Activated naive CD8-positive, alpha-beta T cell treated with anti-CD3 and anti-CD28 coated beads, Interleukin-2, amount 10 ng/mL, durations not matched to agents 7 days and 5 days (primary cell): ENCODE results near the gene PUS1. TPM values are rescaled to one million over a fixed set of nuclear protein-coding genes. Genes with fewer than 3 reads are reported as not detected.

ENCODE experiments used
- ATAC-seq: fragments of 150-1000 bp; cut with Tn5 transposase; one replicate; pipeline ENCODE4 v1.10.0; 2021; ENCODE audit warnings: low read depth, moderate library complexity
- POLR2A ChIA-PET: fragments of 350-600 bp; sonication (Branson Sonifier 250); formaldehyde crosslinking; loops from one replicate; lab custom pipeline; 2021; ENCODE audit warnings: antibody characterized with exemption; lab: Charles Lee
- DNase-seq: peaks from one replicate; pipeline ENCODE4 v3.0.0; 2021
- H3K27ac Mint-ChIP-seq: one replicate; pipeline ENCODE4 v1.8.0; 2022; ENCODE audit warnings: mild to moderate bottlenecking, mixed read lengths
- H3K27me3 Mint-ChIP-seq: one replicate; pipeline ENCODE4 v1.8.0; 2022; ENCODE audit warnings: mild to moderate bottlenecking, moderate library complexity, mixed read lengths
- H3K36me3 Mint-ChIP-seq: one replicate; pipeline ENCODE4 v1.8.0; 2021; ENCODE audit warnings: mild to moderate bottlenecking, mixed read lengths
- H3K4me1 Mint-ChIP-seq: one replicate; pipeline ENCODE4 v1.8.0; 2021; ENCODE audit warnings: mixed read lengths
- H3K4me3 Mint-ChIP-seq: one replicate; pipeline ENCODE4 v1.8.0; 2022; ENCODE audit warnings: mild to moderate bottlenecking, moderate library complexity, mixed read lengths
- H3K9me3 Mint-ChIP-seq: one replicate; pipeline ENCODE4 v1.8.0; 2021; ENCODE audit warnings: mixed read lengths
- total RNA-seq, 2 experiments: library from RNA; stranded (reverse); gene quantifications; one replicate each; pipeline ENCODE4 v1.2.3, GENCODE V29; 2021

PUS1 gene
- total RNA-seq, 2 experiments from 2014 or later = 45.3 to 48.6 TPM

DNA sequence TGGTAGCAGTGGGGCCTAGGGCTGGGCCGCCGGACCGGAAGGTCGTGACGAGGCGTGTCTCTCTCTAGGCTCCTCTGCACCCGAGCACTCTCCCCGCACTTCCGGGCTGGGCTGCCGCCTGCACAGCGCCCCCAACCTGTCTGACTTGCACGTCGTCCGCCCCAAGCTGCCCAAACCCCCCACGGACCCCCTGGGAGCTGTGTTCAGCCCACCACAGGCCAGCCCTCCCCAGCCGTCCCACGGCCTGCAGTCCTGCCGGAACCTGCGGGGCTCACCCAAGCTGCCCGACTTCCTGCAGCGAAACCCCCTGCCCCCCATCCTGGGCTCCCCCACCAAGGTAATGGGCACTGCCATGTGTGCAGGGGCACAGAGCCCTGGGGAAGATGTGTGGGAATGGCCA is 13.3 kb upstream of the PUS1 start:
- POLR2A ChIA-PET = no interaction called here
- ATAC-seq (no peak), DNase-seq (no peak)
- Mint-ChIP-seq H3K27me3 (no peaks in the 10 kb centered on the region), H3K4me3 (no peak overlapping the region), H3K9me3 (no peaks in the 10 kb centered on the region), H3K27ac (no peak overlapping the region), H3K4me1 (no peaks in the 10 kb centered on the region), H3K36me3 (no peaks in the 10 kb centered on the region)

DNA sequence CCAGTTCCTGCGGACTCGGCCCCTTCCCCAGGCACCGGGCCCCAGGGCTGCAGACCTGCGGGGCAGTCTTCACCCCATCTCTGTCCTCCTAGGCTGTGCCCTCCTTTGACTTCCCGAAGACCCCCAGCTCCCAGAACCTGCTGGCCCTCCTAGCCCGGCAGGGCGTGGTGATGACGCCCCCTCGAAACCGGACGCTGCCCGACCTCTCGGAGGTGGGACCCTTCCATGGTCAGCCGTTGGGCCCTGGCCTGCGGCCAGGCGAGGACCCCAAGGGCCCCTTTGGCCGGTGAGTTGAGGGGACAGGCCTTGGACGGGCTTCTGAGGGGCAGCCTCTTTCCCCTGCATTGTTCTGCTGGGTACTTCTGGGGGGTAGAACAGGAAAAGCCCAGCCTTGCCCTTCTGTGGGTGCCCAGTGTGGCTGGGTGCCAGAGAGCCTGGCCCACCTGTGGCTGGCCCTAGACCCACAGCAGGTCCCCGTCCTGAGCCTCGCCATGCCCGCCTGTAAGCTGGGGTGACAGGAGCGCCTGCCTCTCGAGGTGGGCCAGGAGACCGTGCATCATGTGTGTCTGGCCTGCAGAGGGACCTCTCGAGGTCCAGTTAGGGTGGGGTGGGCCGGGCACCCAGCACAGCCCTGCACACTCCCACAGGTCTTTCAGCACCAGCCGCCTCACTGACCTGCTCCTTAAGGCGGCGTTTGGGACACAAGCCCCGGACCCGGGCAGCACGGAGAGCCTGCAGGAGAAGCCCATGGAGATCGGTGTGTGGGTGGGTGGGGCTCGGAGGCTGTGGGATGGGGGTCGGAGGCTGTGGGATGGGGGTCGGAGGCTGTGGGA is 12.6 kb upstream of the PUS1 start:
- Mint-ChIP-seq H3K4me1 (no peaks in the 10 kb centered on the region), H3K4me3 (no peak overlapping the region), H3K9me3 (no peaks in the 10 kb centered on the region), H3K27ac (no peak overlapping the region), H3K27me3 (no peaks in the 10 kb centered on the region), H3K36me3 (no peaks in the 10 kb centered on the region)
- DNase-seq (no peak), ATAC-seq (no peak)
- POLR2A ChIA-PET = no interaction called here

DNA sequence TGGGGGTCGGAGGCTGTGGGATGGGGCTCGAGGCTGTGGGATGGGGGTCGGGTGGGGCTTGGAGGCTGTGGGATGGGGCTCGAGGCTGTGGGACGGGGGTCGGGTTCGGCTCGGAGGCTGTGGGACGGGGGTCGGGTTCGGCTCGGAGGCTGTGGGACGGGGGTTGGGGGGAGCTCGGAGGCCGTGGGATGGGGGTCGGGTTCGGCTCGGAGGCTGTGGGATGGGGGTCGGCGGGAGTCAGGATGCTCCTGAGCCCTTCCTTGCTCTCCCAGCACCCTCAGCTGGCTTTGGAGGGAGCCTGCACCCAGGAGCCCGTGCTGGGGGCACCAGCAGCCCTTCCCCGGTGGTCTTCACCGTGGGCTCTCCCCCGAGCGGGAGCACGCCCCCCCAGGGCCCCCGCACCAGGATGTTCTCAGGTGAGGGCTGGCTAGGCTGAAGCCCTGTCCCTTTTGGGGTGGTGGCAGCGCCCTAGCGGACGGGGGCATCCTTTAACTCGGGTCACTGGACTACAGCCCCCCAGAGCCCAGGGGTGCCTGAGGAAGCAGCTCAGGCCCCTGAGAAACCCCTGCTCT is 11.9 kb upstream of the PUS1 start:
- Mint-ChIP-seq H3K9me3 (no peaks in the 10 kb centered on the region), H3K27ac (no peak overlapping the region), H3K36me3 (no peaks in the 10 kb centered on the region), H3K4me3 (no peak overlapping the region), H3K4me1 (no peaks in the 10 kb centered on the region), H3K27me3 (no peaks in the 10 kb centered on the region)
- ATAC-seq (no peak), DNase-seq (no peak)
- POLR2A ChIA-PET = no interaction called here

DNA sequence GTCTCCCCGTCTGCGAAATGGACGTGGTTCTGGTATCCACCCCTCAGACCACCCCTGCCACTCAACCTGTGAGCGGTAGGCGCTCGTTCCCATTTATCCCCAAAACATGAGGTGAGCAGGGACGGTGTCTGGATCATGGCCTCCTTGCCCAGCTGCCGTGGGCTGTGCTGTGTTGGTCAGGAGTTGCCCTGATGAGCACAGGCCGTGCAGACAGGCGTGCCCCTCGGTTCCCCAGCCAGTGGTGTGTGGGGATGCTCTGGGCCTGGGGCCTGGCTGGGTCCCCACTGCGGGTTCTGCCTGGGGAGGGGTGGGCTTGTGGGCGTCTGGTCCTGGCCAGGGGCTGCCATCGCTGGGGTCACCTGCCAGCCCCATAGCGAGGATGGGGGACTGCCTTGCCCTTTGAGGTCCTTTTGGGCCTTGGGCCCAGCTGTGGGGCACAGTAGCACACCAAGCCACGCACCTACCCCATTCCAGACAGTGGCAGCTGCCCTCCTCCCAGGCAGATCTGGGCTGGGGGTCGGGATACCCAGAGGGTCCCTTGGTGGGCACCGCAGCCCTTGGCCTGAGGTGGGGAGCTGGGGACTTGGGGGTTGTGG is 11.3 kb upstream of the PUS1 start:
- POLR2A ChIA-PET = no interaction called here

DNA sequence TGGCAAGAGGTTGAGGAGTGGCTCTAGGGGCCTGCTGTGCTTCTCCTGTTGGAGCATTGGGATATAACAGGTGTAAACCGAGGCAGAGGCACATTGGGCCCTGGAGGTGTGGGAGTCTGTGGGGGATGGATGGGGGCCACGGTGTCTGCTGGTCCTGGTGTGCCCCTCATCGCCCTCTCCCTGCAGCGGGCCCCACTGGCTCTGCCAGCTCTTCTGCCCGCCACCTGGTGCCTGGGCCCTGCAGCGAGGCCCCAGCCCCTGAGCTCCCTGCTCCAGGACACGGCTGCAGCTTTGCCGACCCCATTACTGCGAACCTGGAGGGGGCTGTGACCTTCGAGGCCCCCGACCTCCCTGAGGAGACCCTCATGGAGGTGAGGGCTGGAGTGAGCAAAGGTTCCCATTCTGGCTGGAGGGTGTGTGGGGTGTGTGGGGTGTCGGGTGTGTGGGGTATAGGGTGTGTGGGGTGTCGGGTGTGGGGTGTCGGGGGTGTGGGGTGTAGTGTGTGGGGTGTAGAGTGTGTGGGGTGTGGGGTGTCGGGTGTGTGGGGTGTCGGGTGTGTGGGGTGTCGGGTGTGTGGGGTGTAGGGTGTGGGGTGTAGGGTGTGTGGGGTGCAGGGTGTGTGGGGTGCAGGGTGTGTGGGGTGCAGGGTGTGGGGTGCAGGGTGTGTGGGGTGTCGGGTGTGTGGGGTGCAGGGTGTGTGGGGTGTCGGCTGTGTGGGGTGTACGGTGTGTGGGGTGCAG is 10.6 kb upstream of the PUS1 start:
- DNase-seq (no peak), ATAC-seq (no peak)
- Mint-ChIP-seq H3K4me3 (no peak overlapping the region), H3K27ac (no peak overlapping the region), H3K4me1 (no peaks in the 10 kb centered on the region), H3K27me3 (no peaks in the 10 kb centered on the region), H3K9me3 (no peaks in the 10 kb centered on the region), H3K36me3 (no peaks in the 10 kb centered on the region)
- POLR2A ChIA-PET = no interaction called here

More for the DNA sequence above, 11.3 kb upstream of the PUS1 start:
- ATAC-seq (no peak), DNase-seq (no peak)
- H3K36me3 Mint-ChIP-seq = no peaks in the 10 kb centered on the region
- no peak overlapping the region for H3K4me3 Mint-ChIP-seq
- no peaks in the 10 kb centered on the region for H3K27me3 Mint-ChIP-seq
- no peak overlapping the region for H3K27ac Mint-ChIP-seq
- no peaks in the 10 kb centered on the region for H3K9me3 Mint-ChIP-seq
- no peaks in the 10 kb centered on the region for H3K4me1 Mint-ChIP-seq

DNA sequence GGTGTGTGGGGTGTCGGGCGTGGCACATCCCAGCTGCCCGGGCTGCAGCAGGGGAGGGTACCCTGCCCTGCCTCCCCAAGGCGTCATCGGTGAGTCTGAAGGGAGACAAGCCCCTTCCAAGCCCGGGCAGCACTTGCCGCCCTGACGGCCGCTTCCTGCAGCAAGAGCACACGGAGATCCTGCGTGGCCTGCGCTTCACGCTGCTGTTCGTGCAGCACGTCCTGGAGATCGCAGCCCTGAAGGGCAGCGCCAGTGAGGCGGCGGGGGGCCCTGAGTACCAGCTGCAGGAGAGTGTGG is 10.1 kb upstream of the PUS1 start:
- DNase-seq = no peak
- H3K27me3 Mint-ChIP-seq = no peaks in the 10 kb centered on the region
- no peaks in the 10 kb centered on the region for H3K9me3 Mint-ChIP-seq
- no peak overlapping the region for H3K4me3 Mint-ChIP-seq
- POLR2A ChIA-PET = no interaction called here
- H3K27ac Mint-ChIP-seq = no peak overlapping the region
- no peak for ATAC-seq
- H3K36me3 Mint-ChIP-seq = no peaks in the 10 kb centered on the region
- H3K4me1 Mint-ChIP-seq = no peaks in the 10 kb centered on the region

DNA sequence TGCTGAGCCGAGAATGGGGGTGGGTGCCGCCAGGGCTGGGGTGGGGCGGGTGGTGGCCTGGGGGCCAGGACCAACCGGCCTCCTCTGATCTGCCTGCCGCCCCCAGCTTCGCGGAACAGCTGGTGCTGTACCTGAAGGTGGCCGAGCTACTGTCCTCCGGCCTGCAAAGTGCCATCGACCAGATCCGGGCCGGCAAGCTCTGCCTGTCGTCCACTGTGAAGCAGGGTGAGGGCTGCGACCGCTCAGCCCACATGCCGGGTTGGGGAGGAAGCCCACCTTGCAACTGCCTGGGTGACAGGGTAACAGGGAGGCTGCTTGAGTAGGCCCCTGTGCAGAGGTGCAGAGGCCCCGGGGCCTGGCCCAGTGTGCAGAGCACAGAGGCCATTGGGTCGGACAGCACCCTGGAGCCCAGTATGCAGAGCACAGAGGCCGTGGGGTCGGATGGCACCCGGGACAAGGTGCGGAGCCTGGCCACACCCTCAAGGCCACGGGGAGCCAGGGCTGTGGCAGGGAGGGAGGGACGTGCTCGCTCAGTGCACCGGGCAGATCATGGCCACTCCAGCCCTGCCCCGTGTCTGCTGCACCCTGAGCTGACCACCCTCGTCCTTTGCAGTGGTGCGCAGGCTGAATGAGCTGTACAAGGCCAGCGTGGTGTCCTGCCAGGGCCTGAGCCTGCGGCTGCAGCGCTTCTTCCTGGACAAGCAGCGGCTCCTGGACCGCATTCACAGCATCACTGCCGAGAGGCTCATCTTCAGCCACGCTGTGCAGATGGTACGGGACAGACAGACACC is 9.5 kb upstream of the PUS1 start:
- Mint-ChIP-seq H3K27ac (no peak overlapping the region), H3K9me3 (no peaks in the 10 kb centered on the region), H3K27me3 (no peaks in the 10 kb centered on the region), H3K4me3 (no peak overlapping the region), H3K36me3 (no peaks in the 10 kb centered on the region), H3K4me1 (peaks cover 2% of the 10 kb centered on the region)
- POLR2A ChIA-PET = no interaction called here
- DNase-seq (no peak), ATAC-seq (no peak)

DNA sequence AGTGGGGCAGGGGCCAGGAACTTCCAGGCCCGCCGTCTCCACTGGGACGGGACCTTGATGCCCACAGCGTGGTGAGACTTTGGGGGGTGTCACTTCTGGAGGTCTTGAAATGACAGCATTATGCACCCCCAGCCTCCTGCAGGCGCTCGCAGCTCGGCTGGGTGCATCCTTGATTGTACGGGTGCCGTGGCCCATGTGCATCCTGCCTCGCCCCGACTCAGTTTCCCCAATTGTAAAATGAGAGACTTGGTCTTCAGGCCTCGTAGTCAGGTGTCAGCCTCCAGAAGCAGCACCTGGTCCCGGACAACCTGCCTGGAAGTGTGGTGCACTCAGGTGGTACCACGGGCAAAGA is 8.9 kb upstream of the PUS1 start:
- Mint-ChIP-seq H3K27me3 (no peaks in the 10 kb centered on the region), H3K9me3 (no peaks in the 10 kb centered on the region), H3K36me3 (no peaks in the 10 kb centered on the region), H3K27ac (no peak overlapping the region), H3K4me1 (peaks cover 2% of the 10 kb centered on the region), H3K4me3 (no peak overlapping the region)
- POLR2A ChIA-PET = no interaction called here
- DNase-seq (no peak), ATAC-seq (no peak)

DNA sequence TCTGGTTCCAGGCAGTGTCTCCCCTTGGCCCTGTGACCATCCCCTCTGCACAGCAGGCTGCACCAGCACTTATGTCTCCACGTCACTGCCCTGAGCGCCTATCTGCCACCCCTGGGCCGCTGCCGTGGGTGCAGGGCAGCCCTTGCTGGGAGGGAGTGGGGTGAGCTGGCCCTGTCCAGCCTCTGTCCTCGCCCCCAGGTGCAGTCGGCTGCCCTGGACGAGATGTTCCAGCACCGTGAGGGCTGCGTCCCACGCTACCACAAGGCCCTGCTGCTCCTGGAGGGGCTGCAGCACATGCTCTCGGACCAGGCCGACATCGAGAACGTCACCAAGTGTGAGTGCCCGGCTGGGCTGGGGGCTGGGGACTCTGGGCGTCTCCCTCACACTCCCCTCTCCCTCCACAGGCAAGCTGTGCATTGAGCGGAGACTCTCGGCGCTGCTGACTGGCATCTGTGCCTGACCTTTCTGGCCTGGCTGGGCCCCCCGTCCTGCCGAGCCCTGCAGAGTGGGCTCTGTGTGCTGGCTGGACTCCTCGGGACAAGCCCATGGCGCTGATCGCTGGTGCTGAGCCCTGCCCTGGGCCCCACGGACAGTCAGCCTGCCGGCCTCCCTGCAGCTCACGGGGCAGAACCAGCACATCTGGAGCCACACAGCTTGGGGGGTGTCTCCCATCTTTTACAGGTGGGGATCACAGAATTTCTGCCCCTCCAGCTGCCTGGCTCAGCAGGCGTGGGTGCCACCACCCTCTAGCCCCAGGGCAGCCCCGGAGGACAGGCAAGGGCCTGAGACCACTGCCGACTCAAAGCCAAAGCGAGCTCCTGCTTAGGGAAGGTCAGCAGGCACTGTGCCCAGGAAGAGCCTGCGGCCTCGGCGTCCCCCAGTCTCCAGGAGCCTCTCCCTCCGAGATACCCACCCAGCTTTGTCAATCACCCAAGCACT is 7.9 kb upstream of the PUS1 start:
- DNase-seq = no peak
- ATAC-seq = no peak
- H3K36me3 Mint-ChIP-seq = no peaks in the 10 kb centered on the region

DNA sequence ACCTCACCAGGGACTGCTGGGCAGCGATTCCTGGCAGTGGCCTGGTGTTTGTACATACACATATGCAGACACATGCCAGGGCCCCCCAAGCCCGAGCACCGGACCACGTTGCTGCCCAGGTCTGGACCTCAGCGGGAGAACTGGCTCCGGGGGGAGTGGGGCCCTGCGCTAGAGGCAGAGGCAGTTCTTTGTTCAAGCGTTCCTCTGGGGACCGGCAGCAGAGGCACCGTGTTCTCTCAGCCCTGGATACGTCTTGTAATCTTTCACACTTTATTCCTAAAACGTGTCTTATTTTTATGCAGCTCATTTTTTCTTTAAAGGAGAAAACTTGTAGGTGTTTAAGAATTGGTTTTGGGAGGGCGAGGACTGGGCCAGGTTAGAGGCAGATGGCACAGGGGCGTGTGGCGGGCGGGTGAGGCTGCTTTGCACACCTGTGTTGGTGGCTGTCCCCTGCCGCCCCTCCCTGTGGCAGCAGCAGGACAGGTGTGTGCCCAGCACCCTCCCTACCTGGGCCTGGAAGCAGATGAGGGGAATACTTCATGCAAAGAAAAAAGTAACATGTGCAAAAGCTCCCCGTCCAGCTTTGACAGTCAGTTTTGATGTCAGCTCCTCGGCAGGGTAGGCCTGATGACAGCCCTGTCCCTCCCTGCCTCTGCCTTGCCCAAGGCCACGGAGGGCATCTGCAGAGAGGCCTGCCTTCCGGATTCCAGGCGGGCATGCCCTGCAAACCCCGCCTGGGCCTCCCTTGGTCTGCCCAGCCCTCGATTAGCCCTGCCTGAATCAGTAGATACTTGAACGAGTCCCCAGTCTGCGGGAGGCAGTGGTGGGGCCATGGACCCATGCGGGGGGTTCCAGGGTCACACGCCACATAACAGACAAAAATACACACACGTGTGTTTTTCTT is 7.0 kb upstream of the PUS1 start:
- POLR2A ChIA-PET = no interaction called here
- Mint-ChIP-seq H3K27me3 (no peaks in the 10 kb centered on the region), H3K36me3 (no peaks in the 10 kb centered on the region), H3K4me3 (no peak overlapping the region), H3K4me1 (peaks cover 2% of the 10 kb centered on the region), H3K9me3 (no peaks in the 10 kb centered on the region), H3K27ac (no peak overlapping the region)
- DNase-seq (no peak), ATAC-seq (no peak)

More for the DNA sequence above, 7.9 kb upstream of the PUS1 start:
- Mint-ChIP-seq H3K27ac (no peak overlapping the region), H3K4me1 (peaks cover 2% of the 10 kb centered on the region), H3K9me3 (no peaks in the 10 kb centered on the region), H3K27me3 (no peaks in the 10 kb centered on the region), H3K4me3 (no peak overlapping the region)
- POLR2A ChIA-PET = no interaction called here

DNA sequence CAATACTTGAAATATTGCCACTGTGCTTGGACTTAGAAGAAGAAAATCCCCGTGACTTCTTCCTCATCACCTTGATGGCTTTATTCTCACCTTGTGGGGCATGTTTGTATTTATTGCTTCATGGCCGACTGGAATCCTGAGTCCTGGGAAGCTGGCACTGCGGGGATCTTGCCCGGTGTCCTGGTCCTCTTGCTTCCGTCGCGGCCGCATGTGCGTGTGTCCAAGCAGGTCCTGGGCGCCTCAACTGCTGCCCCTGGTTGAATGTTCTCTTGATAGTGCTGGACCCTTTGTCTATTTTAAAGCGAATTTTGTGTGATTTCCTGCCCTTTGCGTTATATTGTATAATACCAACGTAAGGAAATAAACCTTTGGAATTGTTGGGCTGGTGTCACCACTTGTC is 6.3 kb upstream of the PUS1 start:
- Mint-ChIP-seq H3K27ac (no peak overlapping the region), H3K27me3 (no peaks in the 10 kb centered on the region), H3K4me3 (no peak overlapping the region), H3K36me3 (no peaks in the 10 kb centered on the region), H3K9me3 (no peaks in the 10 kb centered on the region), H3K4me1 (peaks cover 3% of the 10 kb centered on the region)
- no peak for DNase-seq
- no peak for ATAC-seq
- POLR2A ChIA-PET = no interaction called here

DNA sequence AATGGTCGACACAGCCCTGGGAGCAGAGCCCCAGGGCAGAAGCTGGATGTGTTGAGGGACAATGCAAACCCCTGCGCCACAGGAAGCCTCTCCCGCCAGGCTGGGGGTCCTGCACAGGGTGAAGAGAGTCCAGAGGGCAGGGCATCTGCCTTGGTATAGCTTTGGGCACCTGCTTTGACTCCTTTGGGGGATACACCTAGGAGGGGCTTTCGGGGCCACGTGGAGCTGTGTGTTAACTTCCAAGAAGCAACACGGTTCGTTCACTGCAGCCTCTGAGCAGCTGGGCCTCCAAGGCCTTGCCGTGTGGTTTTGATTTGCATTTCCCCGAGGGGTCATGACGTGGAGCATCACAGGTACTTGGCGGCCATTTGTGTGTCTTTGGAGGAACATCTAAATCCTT is 5.8 kb upstream of the PUS1 start:
- H3K27me3 Mint-ChIP-seq = no peaks in the 10 kb centered on the region
- H3K27ac Mint-ChIP-seq = no peak overlapping the region
- H3K4me1 Mint-ChIP-seq = peaks cover 6% of the 10 kb centered on the region
- DNase-seq (no peak), ATAC-seq (no peak)
- no peak overlapping the region for H3K4me3 Mint-ChIP-seq
- no peaks in the 10 kb centered on the region for H3K36me3 Mint-ChIP-seq
- no peaks in the 10 kb centered on the region for H3K9me3 Mint-ChIP-seq
- POLR2A ChIA-PET = no interaction called here
